HCT116 (cell line): ENCODE data around the gene SCGN. TPM values are rescaled to one million over a fixed set of nuclear protein-coding genes. Genes with fewer than 3 reads are reported as not detected.

Experiments used
- ATAC-seq: fragments of 200-7000 bp; cut with Tn5 transposase; 2 replicates; pipeline ENCODE4 v1.9.1; 2020; ENCODE audit warnings: mild to moderate bottlenecking, moderate library complexity
- BruUV-seq: library from RNA; stranded (reverse); fragments of 400-500 nt; replicated peaks from 2 replicates; lab custom pipeline; 2021; lab: Mats Ljungman, UMichigan
- CTCF ChIA-PET: fragments of 300-600 bp; sonication (Branson Sonifier 250); formaldehyde crosslinking; loops from one replicate; lab custom pipeline; 2021; ENCODE audit warnings: antibody characterized with exemption; lab: Charles Lee
- POLR2A ChIA-PET: fragments of 300-600, 350-600 bp; sonication (Branson Sonifier 250); formaldehyde crosslinking; loops from one replicate; lab custom pipeline; 2021; ENCODE audit warnings: antibody characterized with exemption; lab: Charles Lee
- RAD21 ChIA-PET, 2 experiments: fragments of 300-600 bp; sonication (Branson Sonifier 250); formaldehyde crosslinking; loops; one replicate each; lab custom pipeline; 2023; ENCODE audit warnings: low total read pairs in 2 of 2; ENCODE audit not compliant: uncharacterized antibody in 2 of 2, unreplicated experiment in 2 of 2, low non-redundant PET in 1 of 2; lab: Charles Lee
- DNase-seq: peaks from one replicate; pipeline ENCODE4 v3.0.0-alpha.2; 2010; ENCODE audit warnings: low read depth, low spot score
- H2AFZ ChIP-seq: fragments of 200-600 bp; shearing (Covaris generic), sonication (generic); 2 replicates; pipeline ENCODE4 v1.6.1; 2017; ENCODE audit warnings: low read depth, mixed run types, mixed read lengths, antibody characterized with exemption, low read length; ENCODE audit not compliant: poor library complexity, severe bottlenecking
- H3K27ac ChIP-seq: 2 replicates; pipeline ENCODE4 v1.5.1; 2012; ENCODE audit warnings: low read depth, low read length
- H3K27me3 ChIP-seq: fragments of 200-600 bp; sonication (generic); 2 replicates; pipeline ENCODE4 v1.6.1; 2016; ENCODE audit warnings: mixed run types, low read length, mixed read lengths; ENCODE audit not compliant: insufficient read depth
- H3K36me3 ChIP-seq, 2 experiments: fragments of 200-500 bp in 1 of 2; fragments of 200-600 bp in 1 of 2; sonication (Bioruptor generic) in 1 of 2; sonication (generic) in 1 of 2; 2 replicates each; pipeline versions ENCODE4 v1.5.1 to v1.6.1; 2014 to 2016; ENCODE audit warnings: low read length in 2 of 2, inconsistent platforms in 1 of 2, mixed read lengths in 1 of 2, mixed run types in 1 of 2; ENCODE audit not compliant: insufficient read depth in 2 of 2, control insufficient read depth in 1 of 2
- H3K4me1 ChIP-seq, 2 experiments: fragments of 200-600 bp in 1 of 2; sonication (generic) in 1 of 2; 2 replicates each; pipeline versions ENCODE4 v1.5.1 to v1.6.1; 2012 to 2017; ENCODE audit warnings: low read length in 2 of 2, inconsistent platforms in 1 of 2, mild to moderate bottlenecking in 1 of 2, mixed read lengths in 1 of 2, mixed run types in 1 of 2, moderate library complexity in 1 of 2; ENCODE audit not compliant: insufficient read depth in 2 of 2, control insufficient read depth in 1 of 2
- H3K4me2 ChIP-seq: fragments of 200-600 bp; sonication (generic); 2 replicates; pipeline ENCODE4 v1.6.1; 2017; ENCODE audit warnings: mixed run types, low read length, mixed read lengths
- H3K4me3 ChIP-seq, 2 experiments: fragments of 200-600 bp in 1 of 2; sonication (generic) in 1 of 2; replicated peaks in 1 of 2; 2 replicates each; pipeline ENCODE4 v1.5.1; 2011 to 2016; ENCODE audit warnings: low read length in 2 of 2, control low read depth in 1 of 2, low read depth in 1 of 2, mild to moderate bottlenecking in 1 of 2, mixed read lengths in 1 of 2, mixed run types in 1 of 2
- H3K79me2 ChIP-seq: fragments of 200-600 bp; sonication (generic); 2 replicates; pipeline ENCODE4 v1.6.1; 2017; ENCODE audit warnings: mild to moderate bottlenecking, mixed run types, low read length, moderate library complexity, mixed read lengths; ENCODE audit not compliant: insufficient read depth
- H3K9ac ChIP-seq: fragments of 200-600 bp; sonication (generic); 2 replicates; pipeline ENCODE4 v1.6.1; 2016; ENCODE audit warnings: low read length, mixed read lengths
- H3K9me2 ChIP-seq: fragments of 200-600 bp; sonication (generic), shearing (Covaris generic); 2 replicates; pipeline ENCODE4 v1.6.1; 2017; ENCODE audit warnings: mixed run types, mild to moderate bottlenecking, moderate library complexity; ENCODE audit not compliant: insufficient read depth
- H3K9me3 ChIP-seq, 2 experiments: fragments of 200-500 bp in 1 of 2; fragments of 200-600 bp in 1 of 2; sonication (Bioruptor generic) in 1 of 2; sonication (generic) in 1 of 2; 2 replicates each; pipeline ENCODE4 v1.6.1; 2014 to 2017; ENCODE audit warnings: low read length in 2 of 2, mixed read lengths in 2 of 2, inconsistent platforms in 1 of 2, low read depth in 1 of 2, mild to moderate bottlenecking in 1 of 2, mixed run types in 1 of 2, moderate library complexity in 1 of 2; ENCODE audit not compliant: control insufficient read depth in 1 of 2, insufficient read depth in 1 of 2
- H4K20me1 ChIP-seq: fragments of 200-600 bp; sonication (generic), shearing (Covaris generic); 2 replicates; pipeline ENCODE4 v1.6.1; 2017; ENCODE audit warnings: mixed run types, mild to moderate bottlenecking, moderate library complexity; ENCODE audit not compliant: insufficient read depth
- ATF3 ChIP-seq: IDR thresholded peaks from 2 replicates; pipeline ENCODE4 v1.6.1; 2012
- CBX3 ChIP-seq: IDR thresholded peaks from 2 replicates; pipeline ENCODE4 v1.6.1; 2012; ENCODE audit warnings: low read depth
- CEBPB ChIP-seq: IDR thresholded peaks from 2 replicates; pipeline ENCODE4 v1.6.1; 2012; ENCODE audit warnings: low read depth
- ELF1 ChIP-seq: IDR thresholded peaks from 2 replicates; pipeline ENCODE4 v1.6.1; 2012; ENCODE audit warnings: low read depth, borderline replicate concordance
- EZH2 ChIP-seq: fragments of 200-600 bp; sonication (generic); IDR thresholded peaks from 2 replicates; pipeline ENCODE4 v1.6.1; 2017; ENCODE audit warnings: antibody characterized with exemption, mixed run types
- EZH2phosphoT487 ChIP-seq: fragments of 200-600 bp; IDR thresholded peaks from 2 replicates; pipeline ENCODE4 v1.6.1; 2018; ENCODE audit warnings: antibody characterized with exemption, borderline replicate concordance
- FOSL1 ChIP-seq: IDR thresholded peaks from 2 replicates; pipeline ENCODE4 v1.6.1; 2012; ENCODE audit warnings: low read depth
- JUND ChIP-seq: IDR thresholded peaks from 2 replicates; pipeline ENCODE4 v1.6.1; 2012
- MAX ChIP-seq: IDR thresholded peaks from 2 replicates; pipeline ENCODE4 v1.6.1; 2012
- POLR2A ChIP-seq: IDR thresholded peaks from 2 replicates; pipeline ENCODE4 v1.7.0; 2011; ENCODE audit warnings: borderline replicate concordance; ENCODE audit not compliant: insufficient read depth, insufficient read length; ENCODE audit errors: extremely low read depth
- POLR2AphosphoS5 ChIP-seq: IDR thresholded peaks from 2 replicates; pipeline ENCODE4 v1.6.1; 2011; ENCODE audit warnings: mild to moderate bottlenecking, low read depth, low read length, moderate library complexity
- SP1 ChIP-seq: IDR thresholded peaks from 2 replicates; pipeline ENCODE4 v1.6.1; 2012; ENCODE audit warnings: low read depth
- ZBTB33 ChIP-seq: IDR thresholded peaks from 2 replicates; pipeline ENCODE4 v1.6.1; 2011; ENCODE audit warnings: mild to moderate bottlenecking, low read length, moderate library complexity; ENCODE audit not compliant: insufficient replicate concordance; ENCODE audit errors: extremely low read depth
- intact Hi-C: fragments of 100-400 bp; cut with micrococcal nuclease; formaldehyde crosslinking; loops from 2 replicates; pipeline ENCODE4 v1.10.0; 2022
- total RNA-seq: library from RNA; stranded (reverse); gene quantifications from one replicate; pipeline ENCODE4 v1.2.1, GENCODE V29; 2021; ENCODE audit not compliant: unreplicated experiment

SCGN gene
- total RNA-seq, 1 experiment from 2014 or later: not detected

- Histone ChIP-seq H3K9me3 (no peaks in the 10 kb centered on the region), H3K4me1 (no peaks in the 10 kb centered on the region), H3K9ac (no peak overlapping the region), H3K27ac (no peak overlapping the region), H3K27me3 (peaks cover 71% of the 10 kb centered on the region), H2AFZ (no peak overlapping the region), H3K9me2 (no peaks in the 10 kb centered on the region), H3K4me3 (no peak overlapping the region), H3K79me2 (no peaks in the 10 kb centered on the region), H3K36me3 (no peaks in the 10 kb centered on the region), H3K4me2 (no peak overlapping the region), H4K20me1 (no peaks in the 10 kb centered on the region)
- POLR2A ChIA-PET: no interaction called here
- DNase-seq (no peak), ATAC-seq (no peak)
- TF ChIP-seq EZH2phosphoT487 (no peak), CBX3 (no peak), ATF3 (no peak), JUND (no peak), ELF1 (no peak), POLR2A (no peak), SP1 (no peak), CEBPB (no peak), EZH2 (no peak), ZBTB33 (no peak), MAX (no peak), POLR2AphosphoS5 (no peak), FOSL1 (no peak)
- no TSS peak for BruUV-seq
- CTCF ChIA-PET: no interaction called here
- RAD21 ChIA-PET: no interaction called here
- intact Hi-C loops: no loop called here
Observed at GRCh38 chr6:25645916-25646315, 6.1 kb upstream of the SCGN start.
